Stimulated activated effector memory CD8-positive, alpha-beta T cell treated with anti-CD3 and anti-CD28 coated beads, Interleukin-12 subunit alpha, Interleukin-12 subunit beta, amount 100 ng/mL, for 72 hours (primary cell): ENCODE results near the gene NAA11.
"Not testable (repeated sequence)": the region's sequence is repeated elsewhere in the genome, so short reads cannot be mapped to it uniquely, and the experiment has no call there.

Experiments
- ATAC-seq: fragments of 150-1000 bp; cut with Tn5 transposase; 2 replicates; pipeline ENCODE4 v1.10.0; 2021
- DNase-seq, 2 donors: peaks; one replicate each; pipeline ENCODE4 v3.0.0; 2021 to 2022; ENCODE audit warnings: low spot score in 2 of 2
- H3K27ac Mint-ChIP-seq: one replicate; pipeline ENCODE4 v1.8.0; 2022; ENCODE audit warnings: mild to moderate bottlenecking, mixed read lengths
- H3K36me3 Mint-ChIP-seq: one replicate; pipeline ENCODE4 v1.8.0; 2022; ENCODE audit warnings: mild to moderate bottlenecking, mixed read lengths
- H3K4me1 Mint-ChIP-seq: one replicate; pipeline ENCODE4 v1.8.0; 2022; ENCODE audit warnings: mixed read lengths
- H3K4me3 Mint-ChIP-seq: one replicate; pipeline ENCODE4 v1.8.0; 2022; ENCODE audit warnings: mild to moderate bottlenecking, mixed read lengths
- H3K9me3 Mint-ChIP-seq: one replicate; pipeline ENCODE4 v1.8.0; 2022; ENCODE audit warnings: mixed read lengths

NAA11 gene

DNA sequence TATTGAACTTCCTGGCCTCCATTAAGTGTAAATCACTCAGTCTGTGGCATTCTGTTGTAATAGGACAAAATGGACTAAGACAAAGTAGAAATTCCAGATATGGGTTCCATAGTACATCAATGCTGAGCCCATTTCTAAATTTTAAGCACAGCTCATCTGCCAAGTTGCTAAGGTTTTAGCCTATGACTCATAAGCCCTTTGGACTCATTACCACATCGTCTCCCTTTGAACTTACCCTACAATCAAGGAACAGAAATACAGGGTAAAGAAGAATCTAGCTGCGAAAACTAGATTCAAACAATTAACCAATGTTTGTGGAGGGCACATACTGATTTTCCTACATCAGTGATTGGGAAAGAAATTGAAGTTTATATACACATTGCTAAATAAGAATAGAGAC lies 31.8 kb downstream of the NAA11 start:
- no peak for DNase-seq
- H3K4me1 Mint-ChIP-seq = no peaks in the 10 kb centered on the region
- ATAC-seq = no peak
- H3K27ac Mint-ChIP-seq = no peak overlapping the region
- H3K9me3 Mint-ChIP-seq = no peaks in the 10 kb centered on the region
- H3K36me3 Mint-ChIP-seq = no peaks in the 10 kb centered on the region
- H3K4me3 Mint-ChIP-seq = no peak overlapping the region

GRCh38 chr4:79292008-79292407 lies 33.9 kb downstream of the NAA11 start:
- H3K27ac Mint-ChIP-seq = no peak overlapping the region

DNA sequence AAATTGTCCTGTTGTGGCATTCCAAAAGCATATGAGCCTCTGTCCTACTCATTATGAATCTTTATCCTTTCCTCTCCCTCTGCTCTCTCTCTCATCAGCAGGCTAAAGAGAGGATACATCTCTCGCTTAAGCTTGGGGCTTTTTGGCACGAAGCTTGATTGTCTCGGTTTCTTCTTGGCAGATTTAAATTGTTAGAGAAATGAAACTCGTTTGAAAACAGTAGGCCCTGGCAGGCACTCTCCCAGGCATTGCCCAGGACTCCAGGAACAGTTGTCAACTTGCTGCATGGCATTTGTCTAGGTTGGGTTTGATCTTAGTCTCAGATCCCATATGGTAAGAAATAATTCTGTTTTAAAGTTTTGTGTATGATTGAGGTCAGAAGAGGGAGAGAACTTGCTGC lies 35.5 kb downstream of the NAA11 start:
- ATAC-seq (no peak), DNase-seq (no peak)
- H3K9me3 Mint-ChIP-seq = no peaks in the 10 kb centered on the region
- H3K4me1 Mint-ChIP-seq = no peaks in the 10 kb centered on the region
- no peak overlapping the region for H3K27ac Mint-ChIP-seq
- H3K36me3 Mint-ChIP-seq = no peaks in the 10 kb centered on the region
- no peak overlapping the region for H3K4me3 Mint-ChIP-seq

More at GRCh38 chr4:79292008-79292407, 33.9 kb downstream of the NAA11 start:
- H3K4me1 Mint-ChIP-seq = no peaks in the 10 kb centered on the region
- ATAC-seq (no peak), DNase-seq (no peak)
- no peak overlapping the region for H3K4me3 Mint-ChIP-seq
- H3K36me3 Mint-ChIP-seq = no peaks in the 10 kb centered on the region
- no peaks in the 10 kb centered on the region for H3K9me3 Mint-ChIP-seq

DNA sequence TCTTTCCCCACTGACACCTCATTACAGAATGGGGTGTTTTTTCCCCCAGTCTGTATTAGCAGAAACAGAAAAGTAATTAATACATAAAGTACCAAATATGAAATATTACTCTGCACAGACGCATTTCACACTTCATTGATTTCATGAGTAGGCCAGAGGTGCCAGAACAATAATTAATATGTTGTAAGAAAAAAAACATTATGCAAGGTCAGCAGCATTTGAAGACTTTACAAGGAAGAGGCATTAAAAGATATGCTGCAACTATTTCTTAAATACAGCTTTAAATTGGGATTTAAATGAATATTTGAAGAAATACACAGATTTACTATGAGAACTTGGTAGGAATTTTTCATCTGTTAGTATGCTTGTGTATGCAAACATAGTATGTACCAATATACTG lies 37.7 kb downstream of the NAA11 start:
- Mint-ChIP-seq H3K9me3 (no peaks in the 10 kb centered on the region), H3K4me3 (no peak overlapping the region), H3K27ac (no peak overlapping the region), H3K4me1 (no peaks in the 10 kb centered on the region), H3K36me3 (no peaks in the 10 kb centered on the region)
- DNase-seq = no peak
- no peak for ATAC-seq

GRCh38 chr4:79287718-79288117 lies 38.1 kb downstream of the NAA11 start:
- no peak for DNase-seq
- Mint-ChIP-seq H3K9me3 (no peaks in the 10 kb centered on the region), H3K4me3 (no peak overlapping the region), H3K27ac (no peak overlapping the region), H3K36me3 (no peaks in the 10 kb centered on the region), H3K4me1 (no peaks in the 10 kb centered on the region)
- ATAC-seq = no peak

- DNase-seq (no peak), ATAC-seq (no peak)
- H3K9me3 Mint-ChIP-seq = no peaks in the 10 kb centered on the region
- no peaks in the 10 kb centered on the region for H3K4me1 Mint-ChIP-seq
- H3K27ac Mint-ChIP-seq = no peak overlapping the region
- H3K36me3 Mint-ChIP-seq = no peaks in the 10 kb centered on the region
- no peak overlapping the region for H3K4me3 Mint-ChIP-seq
Observed at GRCh38 chr4:79287076-79287475, 38.8 kb downstream of the NAA11 start.

DNA sequence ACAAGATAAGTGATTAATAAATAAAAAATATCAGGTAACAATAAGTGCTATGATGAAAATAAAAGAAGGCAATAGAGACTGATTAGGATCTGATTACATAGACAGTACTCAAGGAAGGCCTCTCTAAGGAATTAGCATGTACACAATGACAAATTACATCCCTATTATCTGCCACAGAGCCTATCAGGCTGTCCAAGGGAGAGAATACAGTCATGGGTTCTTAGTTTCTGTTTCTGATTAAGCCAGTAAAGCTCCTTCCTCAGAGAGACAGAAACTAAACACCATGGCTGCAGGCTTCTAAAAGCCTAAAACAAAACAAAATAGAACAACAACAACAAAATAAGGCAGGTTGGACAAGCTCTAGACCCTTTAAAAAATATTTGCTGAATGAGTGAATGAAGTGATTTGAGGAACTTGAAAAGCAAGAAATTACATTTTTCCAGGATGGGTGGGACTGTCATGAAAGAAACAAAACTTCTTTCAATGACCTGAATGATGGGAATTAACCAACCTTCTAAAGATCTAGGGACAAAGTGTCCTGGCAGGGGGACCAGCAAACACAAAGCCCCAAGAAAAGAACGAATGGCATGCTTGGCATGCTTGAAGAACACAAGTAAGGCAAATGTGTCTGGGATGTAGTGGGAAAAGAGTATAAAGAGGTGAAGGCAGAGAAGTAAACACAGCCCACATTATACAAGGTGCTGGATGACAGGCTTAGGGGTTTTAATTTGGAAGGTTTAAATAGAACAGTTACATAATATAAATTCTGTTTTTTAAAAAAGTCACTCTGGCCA lies 44.1 kb downstream of the NAA11 start:
- ATAC-seq (no peak), DNase-seq (no peak)
- Mint-ChIP-seq H3K4me3 (no peak overlapping the region), H3K4me1 (no peaks in the 10 kb centered on the region), H3K27ac (no peak overlapping the region), H3K9me3 (no peaks in the 10 kb centered on the region), H3K36me3 (no peaks in the 10 kb centered on the region)

DNA sequence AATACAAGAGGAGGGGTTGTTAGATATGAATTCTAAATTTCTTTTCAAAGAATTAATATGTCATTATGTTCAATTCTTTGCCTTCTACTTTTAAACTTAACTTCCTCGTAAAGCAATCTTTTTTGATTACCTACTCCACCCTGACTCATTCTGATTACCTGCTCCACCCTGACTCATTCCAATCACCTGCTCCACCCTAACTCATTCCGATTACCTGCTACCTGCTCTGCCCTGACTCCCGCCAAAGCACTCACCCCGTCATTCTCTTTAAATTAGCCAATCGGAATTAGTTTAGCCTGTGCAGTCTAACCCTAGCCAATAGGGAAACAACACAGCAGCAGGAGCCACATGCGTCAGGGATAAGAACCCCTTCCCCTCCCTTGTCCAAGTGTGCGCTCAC lies 48.4 kb downstream of the NAA11 start:
- H3K4me3 Mint-ChIP-seq, H3K27ac Mint-ChIP-seq, H3K36me3 Mint-ChIP-seq, DNase-seq, H3K4me1 Mint-ChIP-seq, H3K9me3 Mint-ChIP-seq, ATAC-seq: not testable (repeated sequence)

DNA sequence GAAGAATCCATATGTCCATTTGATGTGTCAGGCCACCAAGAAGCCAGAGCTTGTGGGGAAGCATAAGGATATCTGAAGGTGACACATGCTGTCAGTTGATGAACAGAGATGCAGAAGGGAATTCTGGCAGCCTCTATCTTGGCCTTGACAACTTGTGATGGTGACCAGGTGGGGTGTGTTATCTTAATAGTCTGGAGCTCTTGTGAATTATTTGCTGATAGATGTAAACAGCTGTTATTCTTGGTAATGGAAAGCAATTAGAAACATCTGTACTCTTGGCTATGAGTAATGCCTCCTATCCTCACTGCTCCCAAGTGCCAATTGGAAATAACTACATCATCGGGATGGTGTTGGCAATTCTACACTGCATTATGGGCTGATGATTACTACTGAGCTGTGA lies 51.9 kb downstream of the NAA11 start:
- Mint-ChIP-seq H3K4me3 (no peak overlapping the region), H3K4me1 (no peaks in the 10 kb centered on the region), H3K9me3 (no peaks in the 10 kb centered on the region), H3K27ac (no peak overlapping the region), H3K36me3 (no peaks in the 10 kb centered on the region)
- ATAC-seq (no peak), DNase-seq (no peak)

- Mint-ChIP-seq H3K36me3 (no peaks in the 10 kb centered on the region), H3K9me3 (no peaks in the 10 kb centered on the region), H3K4me1 (no peaks in the 10 kb centered on the region), H3K27ac (no peak overlapping the region), H3K4me3 (no peak overlapping the region)
- no peak for ATAC-seq
- no peak for DNase-seq
Observed at GRCh38 chr4:79272761-79273160, 53.1 kb downstream of the NAA11 start.

GRCh38 chr4:79272126-79272525 lies 53.7 kb downstream of the NAA11 start:
- H3K36me3 Mint-ChIP-seq = no peaks in the 10 kb centered on the region

DNA sequence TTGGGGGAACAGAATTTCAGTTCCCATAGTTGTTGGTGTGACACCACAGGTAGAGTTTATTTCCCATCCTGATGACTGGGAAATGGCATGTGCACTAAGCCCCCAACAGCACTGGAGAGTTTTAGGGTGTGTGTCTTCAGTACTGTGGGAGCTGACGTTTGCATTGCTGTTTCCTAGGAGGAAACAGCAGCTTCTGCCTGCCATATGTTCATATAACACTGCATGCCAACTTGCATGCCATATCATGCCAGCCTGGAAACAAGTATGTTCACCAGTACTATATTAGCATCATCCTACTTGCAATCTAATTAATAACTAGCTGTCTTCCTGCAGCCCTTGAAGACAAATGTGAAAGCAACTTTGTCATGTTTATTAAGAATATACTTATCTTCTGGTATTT lies 58.2 kb downstream of the NAA11 start:
- no peak overlapping the region for H3K27ac Mint-ChIP-seq
- H3K9me3 Mint-ChIP-seq = no peaks in the 10 kb centered on the region
- DNase-seq (no peak), ATAC-seq (no peak)
- H3K36me3 Mint-ChIP-seq = no peaks in the 10 kb centered on the region
- H3K4me1 Mint-ChIP-seq = no peaks in the 10 kb centered on the region
- no peak overlapping the region for H3K4me3 Mint-ChIP-seq

More at GRCh38 chr4:79272126-79272525, 53.7 kb downstream of the NAA11 start:
- no peaks in the 10 kb centered on the region for H3K4me1 Mint-ChIP-seq
- no peak for DNase-seq
- H3K4me3 Mint-ChIP-seq = no peak overlapping the region
- ATAC-seq = no peak
- no peaks in the 10 kb centered on the region for H3K9me3 Mint-ChIP-seq
- H3K27ac Mint-ChIP-seq = no peak overlapping the region
